Endothelial cell of umbilical vein (primary cell): ENCODE measurements around the gene SULF2. TPM values are rescaled to one million over a fixed set of nuclear protein-coding genes. Genes with fewer than 3 reads are reported as not detected.

Experiments used
- BruUV-seq: library from RNA; stranded (reverse); fragments of 400-500 nt; replicated peaks from 2 replicates; lab custom pipeline; 2021; lab: Mats Ljungman, UMichigan
- CTCF ChIA-PET: fragments of 300-600, 350-600 bp; sonication (Branson Sonifier 250); formaldehyde crosslinking; loops from one replicate; lab custom pipeline; 2021; ENCODE audit warnings: antibody characterized with exemption, inconsistent platforms; lab: Charles Lee
- POLR2A ChIA-PET: fragments of 300-600, 350-600 bp; sonication (Branson Sonifier 250); formaldehyde crosslinking; loops from one replicate; lab custom pipeline; 2021; ENCODE audit warnings: antibody characterized with exemption, inconsistent platforms; lab: Charles Lee
- DNase-seq: peaks from one replicate; pipeline ENCODE4 v3.0.0-alpha.2; 2011; ENCODE audit warnings: low read depth, low spot score
- FAIRE-seq: peaks from 2 replicates; lab custom pipeline; 2011; peaks lifted over from hg19 to GRCh38; lab: Jason Lieb, UNC
- H2AFZ ChIP-seq: 2 replicates; pipeline ENCODE4 v1.6.0; 2012; ENCODE audit warnings: low read depth, low read length, control low read depth, inconsistent platforms
- H3K27ac ChIP-seq: 2 replicates; pipeline ENCODE4 v1.5.1; 2011; ENCODE audit warnings: low read depth, mild to moderate bottlenecking, control low read depth, low read length, moderate library complexity; ENCODE audit not compliant: insufficient read depth
- H3K27me3 ChIP-seq, 2 experiments: 2 replicates each; pipeline versions ENCODE4 v1.6.0 to v1.6.1; 2011; ENCODE audit warnings: low read length in 2 of 2, mixed read lengths in 1 of 2; ENCODE audit not compliant: control insufficient read depth in 2 of 2, insufficient read depth in 2 of 2
- H3K36me3 ChIP-seq, 2 experiments: 2 replicates in 1 of 2; 3 replicates in 1 of 2; pipeline ENCODE4 v1.5.1; 2011; ENCODE audit warnings: low read length in 2 of 2, mild to moderate bottlenecking in 1 of 2, moderate library complexity in 1 of 2; ENCODE audit not compliant: control insufficient read depth in 2 of 2, insufficient read depth in 2 of 2; ENCODE audit errors: extremely low read depth in 1 of 2
- H3K4me1 ChIP-seq: 3 replicates; pipeline ENCODE4 v1.5.1; 2011; ENCODE audit warnings: mild to moderate bottlenecking, low read length; ENCODE audit not compliant: control insufficient read depth, insufficient read depth; ENCODE audit errors: extremely low read depth
- H3K4me2 ChIP-seq: 2 replicates; pipeline ENCODE4 v1.6.1; 2011; ENCODE audit warnings: low read length, control low read depth, mixed read lengths; ENCODE audit not compliant: insufficient read depth
- H3K4me3 ChIP-seq, 3 experiments: fragments of 200-600 bp in 1 of 3; sonication (generic), shearing (Covaris generic) in 1 of 3; replicated peaks in 1 of 3; 2 replicates each; pipeline ENCODE4 v1.5.1; 2011 to 2016; ENCODE audit warnings: control low read depth in 3 of 3, low read length in 3 of 3, mild to moderate bottlenecking in 2 of 3, inconsistent platforms in 1 of 3, low read depth in 1 of 3, moderate library complexity in 1 of 3; ENCODE audit not compliant: insufficient read depth in 1 of 3
- H3K79me2 ChIP-seq: 2 replicates; pipeline ENCODE4 v1.6.0; 2012; ENCODE audit warnings: low read length, inconsistent platforms; ENCODE audit not compliant: control insufficient read depth, insufficient read depth
- H3K9ac ChIP-seq: replicated peaks from 2 replicates; pipeline ENCODE3; 2011; ENCODE audit warnings: low read length, control low read depth; ENCODE audit not compliant: insufficient read depth; ENCODE audit errors: extremely low read depth
- H3K9me1 ChIP-seq: replicated peaks from 3 replicates; pipeline ENCODE4 v1.6.0; 2011; ENCODE audit warnings: mild to moderate bottlenecking, low read length; ENCODE audit not compliant: control insufficient read depth, insufficient read depth; ENCODE audit errors: extremely low read depth
- H3K9me3 ChIP-seq: replicated peaks from 2 replicates; pipeline ENCODE4 v1.5.1; 2012; ENCODE audit warnings: low read length, inconsistent platforms; ENCODE audit not compliant: control insufficient read depth, insufficient read depth
- H4K20me1 ChIP-seq: replicated peaks from 2 replicates; pipeline ENCODE3; 2011; ENCODE audit warnings: mild to moderate bottlenecking, low read length; ENCODE audit not compliant: control insufficient read depth, insufficient read depth; ENCODE audit errors: extremely low read depth
- CTCF ChIP-seq, 2 donors: IDR thresholded peaks; 1 replicate in 1 of 2; 2 replicates in 1 of 2; pipeline ENCODE4 v1.5.1; 2011; ENCODE audit warnings: low read length in 2 of 2, mild to moderate bottlenecking in 2 of 2, moderate library complexity in 2 of 2, control low read depth in 1 of 2, inconsistent platforms in 1 of 2, low read depth in 1 of 2; ENCODE audit not compliant: insufficient read depth in 1 of 2; ENCODE audit errors: extremely low read depth in 1 of 2
- EZH2 ChIP-seq: IDR thresholded peaks from 2 replicates; pipeline ENCODE4 v1.6.1; 2012; ENCODE audit warnings: borderline replicate concordance, low read depth, mild to moderate bottlenecking, moderate library complexity, low read length, inconsistent platforms; ENCODE audit not compliant: severe bottlenecking
- GATA2 ChIP-seq: IDR thresholded peaks from 2 replicates; pipeline ENCODE4 v1.7.0; 2011; ENCODE audit warnings: low read depth, mild to moderate bottlenecking, moderate library complexity, mixed read lengths, low read length; ENCODE audit not compliant: insufficient read length, insufficient read depth
- JUN ChIP-seq: IDR thresholded peaks from 2 replicates; pipeline ENCODE4 v1.6.1; 2011; ENCODE audit warnings: borderline replicate concordance, low read depth; ENCODE audit not compliant: insufficient read length, insufficient read depth
- MYC ChIP-seq: IDR thresholded peaks from one replicate; pipeline ENCODE4 v1.6.1; 2011; ENCODE audit warnings: mild to moderate bottlenecking, low read depth, low read length
- POLR2A ChIP-seq: IDR thresholded peaks from 2 replicates; pipeline ENCODE4 v1.6.1; 2012; ENCODE audit warnings: low read depth, mild to moderate bottlenecking, control low read depth, low read length
- POLR2AphosphoS5 ChIP-seq: IDR thresholded peaks from 2 replicates; pipeline ENCODE4 v1.6.1; 2012; ENCODE audit warnings: low read depth, mild to moderate bottlenecking, control low read depth, low read length, moderate library complexity; ENCODE audit not compliant: insufficient read depth
- dilution Hi-C: fragments of 300-500 bp; cut with MboI; formaldehyde crosslinking; loops from one replicate; pipeline ENCODE4 v1.15.0; 2019; ENCODE audit warnings: low sequenced_read_pairs; ENCODE audit not compliant: extremely low pct_ligation_motif_present
- intact Hi-C: fragments of 100-400 bp; cut with micrococcal nuclease; formaldehyde crosslinking; loops from one replicate; pipeline ENCODE4 v1.10.0; 2022
- polyA plus RNA-seq, 4 experiments: library from polyadenylated mRNA; depleted of rRNA in 3 of 4; stranded (reverse) in 3 of 4; unstranded in 1 of 4; fragments of >200 nt; gene quantifications; 2 replicates each; pipeline versions ENCODE4 v1.2.1 to v1.2.3, GENCODE V29; 2011 to 2012; ENCODE audit warnings: missing spikeins in 1 of 4
- total RNA-seq: library from RNA; stranded (reverse); gene quantifications from 2 replicates; pipeline ENCODE4 v1.2.3, GENCODE V29; 2021
- TF ChIP-seq, protein P1 (sequence below): IDR thresholded peaks from 2 replicates; pipeline ENCODE4 v1.6.1; 2011; ENCODE audit not compliant: insufficient read depth, insufficient read length

The SULF2 gene
- total and polyA plus RNA-seq, 2 donors (not counting 3 experiments of a cell fraction or from before 2014, with no cell fraction given): 58.5 to 160 TPM

DNA sequence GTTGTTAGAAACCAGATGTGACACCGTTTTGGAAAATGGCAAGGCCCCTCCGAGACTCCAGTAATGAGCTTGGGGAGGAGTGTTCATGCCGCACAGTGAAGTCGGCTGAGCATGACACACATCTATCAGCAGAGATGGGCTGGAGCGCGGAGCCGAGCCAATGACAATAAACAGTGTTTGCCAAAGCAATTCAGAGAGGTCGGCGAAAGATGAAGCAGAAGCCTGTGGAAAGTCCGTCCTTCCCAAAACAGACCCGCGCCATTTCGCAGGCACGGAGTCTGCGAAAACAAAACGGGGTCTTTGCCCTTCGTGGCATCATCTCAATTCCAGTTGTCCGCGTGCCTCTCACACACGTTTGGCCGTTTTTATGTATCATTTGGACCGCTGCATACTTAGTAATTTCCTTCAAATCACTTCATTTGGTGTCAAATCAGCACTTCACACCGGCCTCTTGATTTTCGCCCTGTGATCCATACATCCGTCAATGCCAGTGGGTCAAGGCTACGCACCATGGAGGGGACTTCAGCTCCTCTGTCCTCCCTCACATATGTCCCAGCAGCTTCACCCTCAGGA is 71.3 kb downstream of the SULF2 start:
- dilution Hi-C loops (no loop called here), intact Hi-C loops (no loop called here)
- no peaks in the 10 kb centered on the region for H3K79me2 ChIP-seq
- H2AFZ ChIP-seq: no peak overlapping the region
- H3K9me3 ChIP-seq: no peaks in the 10 kb centered on the region
- no peaks in the 10 kb centered on the region for H3K36me3 ChIP-seq
- H3K27ac ChIP-seq: no peak overlapping the region
- H3K4me2 ChIP-seq: no peak overlapping the region
- CTCF ChIA-PET: no interaction called here
- no peak for TF ChIP-seq MYC
- no peak for TF ChIP-seq POLR2AphosphoS5
- TF ChIP-seq, protein P1, sequence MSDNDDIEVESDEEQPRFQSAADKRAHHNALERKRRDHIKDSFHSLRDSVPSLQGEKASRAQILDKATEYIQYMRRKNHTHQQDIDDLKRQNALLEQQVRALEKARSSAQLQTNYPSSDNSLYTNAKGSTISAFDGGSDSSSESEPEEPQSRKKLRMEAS: no peak
- no peak for TF ChIP-seq GATA2
- no peak for TF ChIP-seq JUN
- TF ChIP-seq CTCF (IDR thresholded peaks at IDR 0.05; ENCODE audit: extremely low read depth in 1 of 2, insufficient read depth in 1 of 2, low read depth in 1 of 2, low read length in 2 of 2): no peak
- TF ChIP-seq POLR2A: no peak
- no peak for TF ChIP-seq EZH2
- no peaks in the 10 kb centered on the region for H3K27me3 ChIP-seq
- no peaks in the 10 kb centered on the region for H3K4me1 ChIP-seq
- POLR2A ChIA-PET: no interaction called here
- no peak overlapping the region for H3K4me3 ChIP-seq
- DNase-seq (no peak), FAIRE-seq (no peak)
- no TSS peak for BruUV-seq
- no peaks in the 10 kb centered on the region for H4K20me1 ChIP-seq
- no peaks in the 10 kb centered on the region for H3K9me1 ChIP-seq
- no peak overlapping the region for H3K9ac ChIP-seq
